ENCODE data around the gene LIMS1. TPM values are rescaled to one million over a fixed set of nuclear protein-coding genes. Genes with fewer than 3 reads are reported as not detected.

Gene LIMS1
- total and polyA plus RNA-seq, 2 experiments from 2014 or later: 82.0 to 122 TPM

DNA sequence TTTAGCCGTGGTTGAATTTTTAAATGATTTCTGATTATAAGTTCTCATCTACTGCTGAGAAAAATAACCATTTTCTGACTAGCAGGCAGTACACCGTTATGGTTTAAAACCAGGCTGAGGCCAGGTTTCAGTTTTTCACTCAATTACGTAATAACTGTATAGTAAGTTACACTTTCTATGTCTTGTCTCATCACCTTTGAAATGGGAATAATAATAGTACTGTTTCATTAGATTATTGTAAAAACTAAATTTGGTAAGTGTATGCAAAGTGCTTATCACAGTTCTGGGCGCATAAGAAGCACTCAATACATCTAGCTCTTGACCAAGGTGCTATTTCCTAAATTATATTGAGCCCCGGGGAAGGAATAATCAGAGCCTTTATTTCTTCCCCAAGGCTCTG is 76.8 kb downstream of the LIMS1 start:
- no peaks in the 10 kb centered on the region for H3K9me3 ChIP-seq (ENCODE audit: low read depth)
- no peaks in the 10 kb centered on the region for H3K9me2 ChIP-seq (ENCODE audit: insufficient read depth)
- H3K9ac ChIP-seq: no peak overlapping the region
- H3F3A ChIP-seq (ENCODE audit: insufficient read depth): no peaks in the 10 kb centered on the region
- H4K20me1 ChIP-seq (ENCODE audit: insufficient read depth): no peaks in the 10 kb centered on the region
- in situ Hi-C loops (cut with MboI): no loop called here
- H3K4me2 ChIP-seq (ENCODE audit: unreplicated experiment): no peak overlapping the region
- TF ChIP-seq EZH2phosphoT487 (IDR thresholded peaks at IDR 0.05; ENCODE audit: insufficient read depth, low read depth) (no peak), EZH2 (IDR thresholded peaks at IDR 0.05; ENCODE audit: insufficient read depth, poor library complexity, severe bottlenecking) (no peak)
- H2AFZ ChIP-seq: no peak overlapping the region
- peaks cover 98% of the 10 kb centered on the region for H3K79me2 ChIP-seq (ENCODE audit: insufficient read depth)
- 89 to 91% methylated on average over 5 of the region's 5 CpGs for WGBS, 2 experiments (ENCODE audit: low coverage in 1 of 2, low lambda C conversion rate in 2 of 2, missing lambda C conversion rate in 2 of 2)
- no peaks in the 10 kb centered on the region for H3K4me1 ChIP-seq (ENCODE audit: insufficient read depth)
- no peak for DNase-seq
- no peak overlapping the region for H3K4me3 ChIP-seq
- no peaks in the 10 kb centered on the region for H3K36me3 ChIP-seq (ENCODE audit: low read depth)
- H3K27ac ChIP-seq: no peak overlapping the region
- H3K27me3 ChIP-seq (replicated peaks; ENCODE audit: insufficient read depth): no peaks in the 10 kb centered on the region

DNA sequence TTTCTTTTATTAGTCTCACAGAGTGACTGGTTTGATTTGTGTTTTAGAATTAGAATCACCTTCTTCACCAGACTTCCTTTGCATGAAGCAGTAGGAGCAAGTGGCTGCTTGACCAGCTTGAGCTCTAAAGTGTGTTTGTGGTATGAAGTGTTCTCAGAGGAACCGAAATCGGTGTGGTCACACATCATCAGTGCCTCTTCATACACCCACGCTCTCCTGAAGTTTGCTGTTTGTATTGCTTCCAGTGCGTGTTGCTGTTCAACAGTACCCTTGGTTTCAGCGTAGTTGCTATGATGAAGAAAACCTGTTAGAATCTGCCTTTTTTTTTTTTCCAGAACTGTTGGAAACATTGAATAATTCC is 77.9 kb downstream of the LIMS1 start:
- peaks cover 5% of the 10 kb centered on the region; the same call in 1 of the 2 replicates for H3K4me1 ChIP-seq (ENCODE audit: insufficient read depth)
- H3K79me2 ChIP-seq (ENCODE audit: insufficient read depth): peaks cover 98% of the 10 kb centered on the region
- no peaks in the 10 kb centered on the region for H3K27me3 ChIP-seq (replicated peaks; ENCODE audit: insufficient read depth)
- H3K27ac ChIP-seq: no peak overlapping the region
- no peak overlapping the region for H2AFZ ChIP-seq
- no peaks in the 10 kb centered on the region for H3F3A ChIP-seq (ENCODE audit: insufficient read depth)
- no peaks in the 10 kb centered on the region for H3K9me2 ChIP-seq (ENCODE audit: insufficient read depth)
- no peak overlapping the region for H3K4me3 ChIP-seq
- no peak for TF ChIP-seq EZH2 (IDR thresholded peaks at IDR 0.05; ENCODE audit: insufficient read depth, poor library complexity, severe bottlenecking)
- TF ChIP-seq EZH2phosphoT487 (IDR thresholded peaks at IDR 0.05; ENCODE audit: insufficient read depth, low read depth): no peak
- DNase-seq: no peak
- H3K9me3 ChIP-seq (ENCODE audit: low read depth): no peaks in the 10 kb centered on the region
- no peaks in the 10 kb centered on the region for H3K36me3 ChIP-seq (ENCODE audit: low read depth)
- no peak overlapping the region for H3K4me2 ChIP-seq (ENCODE audit: unreplicated experiment)
- 98 to 100% methylated on average over 5 of the region's 5 CpGs for WGBS, 2 experiments (ENCODE audit: low coverage in 1 of 2, low lambda C conversion rate in 2 of 2, missing lambda C conversion rate in 2 of 2)
- no peaks in the 10 kb centered on the region for H4K20me1 ChIP-seq (ENCODE audit: insufficient read depth)
- no peak overlapping the region for H3K9ac ChIP-seq
- in situ Hi-C loops (cut with MboI): no loop called here

DNA sequence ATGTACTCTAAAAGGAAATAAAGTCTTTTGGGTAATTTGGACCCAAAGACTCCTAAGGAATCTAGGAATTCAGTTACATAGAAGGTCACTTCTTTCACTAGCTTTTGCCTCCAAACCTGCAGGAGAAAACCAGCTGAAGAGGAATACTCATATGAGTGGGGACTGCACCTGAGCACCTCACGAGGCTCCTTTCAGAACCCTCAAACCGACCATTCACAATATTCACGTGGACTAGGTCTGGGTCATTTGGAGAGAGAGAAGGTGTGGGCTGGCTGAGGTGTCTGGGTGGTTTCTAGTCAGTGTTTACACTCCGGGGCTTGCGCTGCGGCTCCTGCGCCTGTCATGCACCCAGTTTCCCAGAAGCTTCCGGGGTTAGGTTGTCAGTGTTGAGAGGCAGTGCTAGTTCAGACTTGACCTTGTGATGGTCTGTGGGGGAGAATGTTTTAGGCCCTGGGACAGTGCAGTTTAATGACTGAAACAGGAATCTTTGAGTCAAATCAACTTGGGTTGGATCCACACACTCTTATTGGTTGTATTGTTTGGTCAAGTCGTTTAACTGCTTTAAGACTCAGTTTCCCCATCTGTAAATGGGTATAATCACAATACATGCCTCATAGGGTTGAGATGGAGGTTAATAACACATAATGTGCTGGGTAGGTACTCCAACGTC is 78.4 kb downstream of the LIMS1 start:
- H3K4me1 ChIP-seq (ENCODE audit: insufficient read depth): peaks cover 9% of the 10 kb centered on the region; the same call in 1 of the 2 replicates
- no peaks in the 10 kb centered on the region for H3K9me3 ChIP-seq (ENCODE audit: low read depth)
- H3K27ac ChIP-seq: no peak overlapping the region
- no peak overlapping the region for H3K4me3 ChIP-seq
- no peaks in the 10 kb centered on the region for H3K9me2 ChIP-seq (ENCODE audit: insufficient read depth)
- H3K27me3 ChIP-seq (replicated peaks; ENCODE audit: insufficient read depth): no peaks in the 10 kb centered on the region
- WGBS, 2 experiments (ENCODE audit: low coverage in 1 of 2, low lambda C conversion rate in 2 of 2, missing lambda C conversion rate in 2 of 2): 86 to 89% methylated on average over 10 of the region's 10 CpGs
- in situ Hi-C loops (cut with MboI): no loop called here
- no peaks in the 10 kb centered on the region for H3K36me3 ChIP-seq (ENCODE audit: low read depth)
- no peak overlapping the region for H2AFZ ChIP-seq
- DNase-seq: no peak
- no peak overlapping the region for H3K9ac ChIP-seq
- no peak overlapping the region for H3K4me2 ChIP-seq (ENCODE audit: unreplicated experiment)
- no peaks in the 10 kb centered on the region for H4K20me1 ChIP-seq (ENCODE audit: insufficient read depth)
- TF ChIP-seq EZH2phosphoT487 (IDR thresholded peaks at IDR 0.05; ENCODE audit: insufficient read depth, low read depth) (no peak), EZH2 (IDR thresholded peaks at IDR 0.05; ENCODE audit: insufficient read depth, poor library complexity, severe bottlenecking) (no peak)
- H3K79me2 ChIP-seq (ENCODE audit: insufficient read depth): peaks cover 98% of the 10 kb centered on the region
- no peaks in the 10 kb centered on the region for H3F3A ChIP-seq (ENCODE audit: insufficient read depth)

DNA sequence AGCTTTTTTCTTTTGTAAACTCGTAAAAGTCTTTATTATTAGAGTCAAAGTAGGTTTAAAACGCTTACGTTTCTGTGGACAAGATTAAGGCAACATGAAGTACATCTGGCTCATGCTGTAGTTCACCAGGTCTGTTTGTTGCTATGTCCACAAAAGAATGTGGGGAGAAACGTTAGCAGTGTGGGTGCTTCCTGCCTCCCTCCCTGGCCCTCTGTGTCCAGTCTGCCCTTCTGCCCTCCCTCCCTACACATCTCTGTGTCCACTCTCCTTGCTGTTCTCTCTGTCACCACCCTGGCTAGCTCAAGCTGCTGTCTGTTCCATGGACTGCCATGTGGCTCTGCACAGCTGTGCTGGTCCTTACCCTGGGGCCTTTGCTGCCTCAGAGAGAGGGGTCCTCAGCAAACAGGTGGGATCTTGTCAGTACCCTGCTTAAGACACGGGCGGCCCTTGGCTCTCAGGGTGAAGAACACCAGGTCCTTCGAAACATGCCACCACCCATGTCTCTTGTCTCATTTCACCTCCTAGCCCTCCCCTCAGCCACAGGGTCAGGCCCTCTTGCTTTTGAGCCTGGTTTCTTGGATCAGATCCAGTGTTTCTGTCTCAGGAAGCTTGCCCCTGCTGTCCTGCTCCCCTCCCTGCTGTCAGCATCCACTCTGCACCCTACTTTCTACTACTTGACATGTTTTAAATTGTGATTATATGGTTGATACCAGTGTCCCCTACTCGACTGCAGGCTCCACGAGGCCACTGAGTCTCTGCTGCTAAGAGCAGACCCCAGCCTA is 79.2 kb downstream of the LIMS1 start:
- Histone ChIP-seq H2AFZ (no peak overlapping the region), H3K27ac (no peak overlapping the region), H3K79me2 (ENCODE audit: insufficient read depth) (peaks cover 98% of the 10 kb centered on the region), H3K4me2 (ENCODE audit: unreplicated experiment) (no peak overlapping the region), H3K36me3 (ENCODE audit: low read depth) (no peaks in the 10 kb centered on the region), H3K4me1 (ENCODE audit: insufficient read depth) (peaks cover 9% of the 10 kb centered on the region; the same call in 1 of the 2 replicates), H3K4me3 (no peak overlapping the region), H3K9ac (no peak overlapping the region), H4K20me1 (ENCODE audit: insufficient read depth) (no peaks in the 10 kb centered on the region), H3K9me2 (ENCODE audit: insufficient read depth) (no peaks in the 10 kb centered on the region), H3F3A (ENCODE audit: insufficient read depth) (no peaks in the 10 kb centered on the region), H3K9me3 (ENCODE audit: low read depth) (no peaks in the 10 kb centered on the region), H3K27me3 (replicated peaks; ENCODE audit: insufficient read depth) (no peaks in the 10 kb centered on the region)
- 69 to 71% methylated on average over 9 of the region's 9 CpGs for WGBS, 2 experiments (ENCODE audit: low coverage in 1 of 2, low lambda C conversion rate in 2 of 2, missing lambda C conversion rate in 2 of 2)
- DNase-seq: no peak
- TF ChIP-seq EZH2phosphoT487 (IDR thresholded peaks at IDR 0.05; ENCODE audit: insufficient read depth, low read depth): no peak
- TF ChIP-seq EZH2 (IDR thresholded peaks at IDR 0.05; ENCODE audit: insufficient read depth, poor library complexity, severe bottlenecking): no peak
- in situ Hi-C loops (cut with MboI): no loop called here

Measured in GM23248 (cell line).